ENCODE measurements around the gene FZD7. TPM values are rescaled to one million over a fixed set of nuclear protein-coding genes. Genes with fewer than 3 reads are reported as not detected.

FZD7 gene
- total RNA-seq, 6 experiments from 2014 or later, result 0.48 to 1.4 (median 0.65) TPM

DNA sequence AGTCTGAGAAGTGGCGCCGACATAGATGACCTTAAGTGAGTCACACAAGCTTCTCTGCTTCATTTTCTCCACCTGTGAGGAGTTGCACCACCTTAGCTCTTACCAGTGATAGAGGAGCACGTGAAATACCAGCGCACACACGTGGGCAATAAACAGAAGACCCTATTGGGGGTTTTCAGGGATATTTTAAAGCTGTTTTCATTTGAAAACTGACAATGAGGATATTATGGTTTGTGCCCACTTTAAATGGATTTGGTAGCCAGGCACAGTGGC lies 47.3 kb upstream of the FZD7 start:
- no peaks in the 10 kb centered on the region for H3K4me1 ChIP-seq
- DNase-seq, result no peak
- TF ChIP-seq, protein P1, sequence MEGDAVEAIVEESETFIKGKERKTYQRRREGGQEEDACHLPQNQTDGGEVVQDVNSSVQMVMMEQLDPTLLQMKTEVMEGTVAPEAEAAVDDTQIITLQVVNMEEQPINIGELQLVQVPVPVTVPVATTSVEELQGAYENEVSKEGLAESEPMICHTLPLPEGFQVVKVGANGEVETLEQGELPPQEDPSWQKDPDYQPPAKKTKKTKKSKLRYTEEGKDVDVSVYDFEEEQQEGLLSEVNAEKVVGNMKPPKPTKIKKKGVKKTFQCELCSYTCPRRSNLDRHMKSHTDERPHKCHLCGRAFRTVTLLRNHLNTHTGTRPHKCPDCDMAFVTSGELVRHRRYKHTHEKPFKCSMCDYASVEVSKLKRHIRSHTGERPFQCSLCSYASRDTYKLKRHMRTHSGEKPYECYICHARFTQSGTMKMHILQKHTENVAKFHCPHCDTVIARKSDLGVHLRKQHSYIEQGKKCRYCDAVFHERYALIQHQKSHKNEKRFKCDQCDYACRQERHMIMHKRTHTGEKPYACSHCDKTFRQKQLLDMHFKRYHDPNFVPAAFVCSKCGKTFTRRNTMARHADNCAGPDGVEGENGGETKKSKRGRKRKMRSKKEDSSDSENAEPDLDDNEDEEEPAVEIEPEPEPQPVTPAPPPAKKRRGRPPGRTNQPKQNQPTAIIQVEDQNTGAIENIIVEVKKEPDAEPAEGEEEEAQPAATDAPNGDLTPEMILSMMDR (IDR thresholded peaks at IDR 0.05), result no peak
- TF ChIP-seq POLR2A (IDR thresholded peaks at IDR 0.05), result no peak
- H3K27ac ChIP-seq, result no peak overlapping the region
- H3K4me3 ChIP-seq, result no peak overlapping the region
- ATAC-seq, result no peak
- H3K36me3 ChIP-seq, result no peaks in the 10 kb centered on the region
- H3K9me3 ChIP-seq, result no peaks in the 10 kb centered on the region
- intact Hi-C loops (cut with DNase I), result no loop called here
- H3K27me3 ChIP-seq, result no peaks in the 10 kb centered on the region
- 64% methylated on average over 2 of the region's 5 CpGs for WGBS (ENCODE audit: insufficient coverage, low coverage, low lambda C conversion rate, missing lambda C conversion rate)

DNA sequence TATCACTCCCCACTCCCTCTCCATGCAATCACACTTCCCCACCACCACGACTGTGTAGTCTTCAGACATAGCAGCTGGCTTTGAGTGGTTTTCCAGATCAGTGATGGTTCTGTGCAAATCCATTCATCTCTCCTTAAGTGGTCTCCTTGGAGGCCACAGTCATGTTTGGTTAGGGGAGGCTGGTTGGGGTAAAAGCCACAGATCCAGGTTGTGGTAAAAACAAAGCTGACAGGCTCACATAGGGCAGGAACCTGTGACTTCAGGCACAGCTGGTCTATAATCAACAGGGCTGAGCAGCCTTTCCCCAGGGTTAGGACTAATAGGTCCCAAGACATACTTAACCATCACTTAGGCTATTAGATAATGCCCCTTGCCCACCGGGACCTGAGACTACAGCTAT lies 46.2 kb upstream of the FZD7 start:
- no peak for ATAC-seq
- H3K4me1 ChIP-seq, result no peaks in the 10 kb centered on the region
- H3K27ac ChIP-seq, result no peak overlapping the region
- DNase-seq, result no peak
- no peaks in the 10 kb centered on the region for H3K36me3 ChIP-seq
- no peaks in the 10 kb centered on the region for H3K9me3 ChIP-seq
- H3K27me3 ChIP-seq, result no peaks in the 10 kb centered on the region
- intact Hi-C loops (cut with DNase I), result no loop called here
- H3K4me3 ChIP-seq, result no peak overlapping the region
- TF ChIP-seq, protein P1 (IDR thresholded peaks at IDR 0.05), result no peak
- TF ChIP-seq POLR2A (IDR thresholded peaks at IDR 0.05), result no peak
- WGBS (ENCODE audit: insufficient coverage, low coverage, low lambda C conversion rate, missing lambda C conversion rate), result 85% methylated on average over 2 of the region's 2 CpGs

DNA sequence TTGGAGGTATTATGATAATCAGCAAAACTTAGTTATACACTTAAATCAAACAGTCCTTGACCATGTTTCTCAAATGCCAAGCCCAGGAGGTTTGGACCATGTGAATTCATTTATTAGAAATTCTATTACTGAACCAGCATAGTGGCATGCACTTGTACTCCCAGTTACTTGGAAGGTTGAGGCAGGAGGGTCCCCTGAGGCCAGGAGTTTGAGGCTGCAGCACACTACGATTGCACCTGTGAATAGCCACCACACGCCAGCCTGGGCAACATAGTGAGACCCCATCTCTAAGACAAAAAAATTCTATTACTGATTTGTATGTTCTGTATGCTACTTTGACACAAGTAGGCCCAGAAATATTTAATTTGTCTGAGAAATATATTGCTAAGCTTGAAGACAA lies 43.6 kb upstream of the FZD7 start:
- no peaks in the 10 kb centered on the region for H3K36me3 ChIP-seq
- DNase-seq (no peak), ATAC-seq (no peak)
- H3K27me3 ChIP-seq, result no peaks in the 10 kb centered on the region
- H3K4me1 ChIP-seq, result no peaks in the 10 kb centered on the region
- no peak for TF ChIP-seq POLR2A (IDR thresholded peaks at IDR 0.05)
- TF ChIP-seq, protein P1 (IDR thresholded peaks at IDR 0.05), result no peak
- no peak overlapping the region for H3K27ac ChIP-seq
- intact Hi-C loops (cut with DNase I), result no loop called here
- H3K4me3 ChIP-seq, result no peak overlapping the region
- WGBS (ENCODE audit: insufficient coverage, low coverage, low lambda C conversion rate, missing lambda C conversion rate), result 89% methylated on average over 2 of the region's 2 CpGs
- no peaks in the 10 kb centered on the region for H3K9me3 ChIP-seq

DNA sequence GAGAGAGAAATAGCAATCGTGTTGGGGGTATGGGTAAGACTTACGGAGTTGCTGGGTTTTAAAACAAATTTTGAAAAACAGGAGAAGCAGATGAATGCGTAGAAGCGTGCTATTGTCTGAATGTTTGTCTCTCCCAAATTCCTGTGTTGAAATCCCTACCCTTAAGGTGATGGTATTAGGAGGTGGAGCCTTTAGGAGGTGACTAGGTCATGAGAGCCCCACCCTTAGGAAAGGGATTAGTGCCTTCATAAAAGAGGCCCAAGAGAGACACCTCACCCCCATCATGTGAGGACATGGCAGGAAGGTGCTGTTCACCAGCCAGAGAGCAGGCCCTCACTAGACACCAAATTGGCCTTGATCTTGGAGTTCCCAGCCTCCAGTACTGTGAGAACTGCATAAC lies 40.7 kb upstream of the FZD7 start:
- H3K36me3 ChIP-seq, result no peaks in the 10 kb centered on the region
- no peak for TF ChIP-seq POLR2A (IDR thresholded peaks at IDR 0.05)
- TF ChIP-seq, protein P1 (IDR thresholded peaks at IDR 0.05), result no peak
- H3K9me3 ChIP-seq, result no peaks in the 10 kb centered on the region
- H3K27ac ChIP-seq, result no peak overlapping the region
- DNase-seq (no peak), ATAC-seq (no peak)
- no peaks in the 10 kb centered on the region for H3K4me1 ChIP-seq
- intact Hi-C loops (cut with DNase I), result no loop called here
- WGBS (ENCODE audit: insufficient coverage, low coverage, low lambda C conversion rate, missing lambda C conversion rate), result 94% methylated on average over 4 of the region's 4 CpGs
- no peak overlapping the region for H3K4me3 ChIP-seq
- no peaks in the 10 kb centered on the region for H3K27me3 ChIP-seq

GRCh38 chr2:201994973-201995638 lies 38.5 kb upstream of the FZD7 start:
- no peak for DNase-seq
- no peaks in the 10 kb centered on the region for H3K36me3 ChIP-seq
- WGBS (ENCODE audit: insufficient coverage, low coverage, low lambda C conversion rate, missing lambda C conversion rate), result 73% methylated on average over 1 of the region's 2 CpGs
- no peak for ATAC-seq
- TF ChIP-seq, protein P1 (IDR thresholded peaks at IDR 0.05), result no peak
- TF ChIP-seq POLR2A (IDR thresholded peaks at IDR 0.05), result no peak
- no peak overlapping the region for H3K4me3 ChIP-seq
- no peak overlapping the region for H3K27ac ChIP-seq
- intact Hi-C loops (cut with DNase I), result no loop called here
- H3K9me3 ChIP-seq, result no peaks in the 10 kb centered on the region
- H3K4me1 ChIP-seq, result no peaks in the 10 kb centered on the region
- no peaks in the 10 kb centered on the region for H3K27me3 ChIP-seq

Measured in right lobe of liver (tissue), 6 donors.